H9 (cell line): Measurements from ENCODE around the gene BRICD5. TPM values are rescaled to one million over a fixed set of nuclear protein-coding genes. Genes with fewer than 3 reads are reported as not detected.

Source experiments
- DNase-seq: peaks from one replicate; pipeline ENCODE4 v3.0.0-alpha.2; 2017
- H2AFZ ChIP-seq: one replicate; pipeline ENCODE4 v1.6.1; 2013; ENCODE audit warnings: mild to moderate bottlenecking, low read length, control low read depth, moderate library complexity
- H2AK5ac ChIP-seq: 2 replicates; pipeline ENCODE4 v1.6.1; 2013; ENCODE audit warnings: low read length, control low read depth, mixed read lengths; ENCODE audit not compliant: insufficient read length
- H2BK120ac ChIP-seq: one replicate; pipeline ENCODE4 v1.6.1; 2013; ENCODE audit warnings: low read depth, mild to moderate bottlenecking, low read length, control low read depth, inconsistent platforms; ENCODE audit not compliant: poor library complexity, severe bottlenecking
- H2BK12ac ChIP-seq: 2 replicates; pipeline ENCODE4 v1.6.1; 2013; ENCODE audit warnings: low read length, control low read depth, mixed read lengths, low read depth; ENCODE audit not compliant: insufficient read length
- H2BK15ac ChIP-seq: 2 replicates; pipeline ENCODE4 v1.6.1; 2013; ENCODE audit warnings: low read depth, low read length, control low read depth
- H2BK20ac ChIP-seq: one replicate; pipeline ENCODE4 v1.6.1; 2013; ENCODE audit warnings: low read depth, mild to moderate bottlenecking, low read length, control low read depth, inconsistent platforms; ENCODE audit not compliant: poor library complexity, severe bottlenecking
- H2BK5ac ChIP-seq: 2 replicates; pipeline ENCODE4 v1.6.1; 2013; ENCODE audit warnings: low read length, control low read depth, mixed read lengths; ENCODE audit not compliant: insufficient read length
- H3K14ac ChIP-seq: 2 replicates; pipeline ENCODE4 v1.6.1; 2013; ENCODE audit warnings: low read length, control low read depth; ENCODE audit not compliant: insufficient read depth
- H3K18ac ChIP-seq: 2 replicates; pipeline ENCODE4 v1.6.1; 2013; ENCODE audit warnings: low read depth, mild to moderate bottlenecking, mixed read lengths, low read length, control low read depth; ENCODE audit not compliant: insufficient read length
- H3K23ac ChIP-seq: 2 replicates; pipeline ENCODE4 v1.6.1; 2013; ENCODE audit warnings: low read length, control low read depth, mixed read lengths, low read depth; ENCODE audit not compliant: insufficient read length
- H3K23me2 ChIP-seq: 2 replicates; pipeline ENCODE4 v1.6.1; 2013; ENCODE audit warnings: low read depth, mild to moderate bottlenecking, mixed read lengths, low read length, control low read depth; ENCODE audit not compliant: insufficient read length, poor library complexity, severe bottlenecking
- H3K27ac ChIP-seq: 2 replicates; pipeline ENCODE4 v1.5.1; 2013; ENCODE audit warnings: low read length, control low read depth, mixed read lengths, low read depth; ENCODE audit not compliant: insufficient read length
- H3K27me3 ChIP-seq: 2 replicates; pipeline ENCODE4 v1.6.1; 2013; ENCODE audit warnings: low read length, control low read depth, inconsistent platforms; ENCODE audit not compliant: insufficient read depth
- H3K4ac ChIP-seq: 2 replicates; pipeline ENCODE4 v1.6.1; 2013; ENCODE audit warnings: low read depth, mild to moderate bottlenecking, control low read depth, inconsistent platforms, low read length, moderate library complexity
- H3K4me1 ChIP-seq: 2 replicates; pipeline ENCODE4 v1.6.1; 2013; ENCODE audit warnings: low read length, control low read depth, inconsistent platforms; ENCODE audit not compliant: insufficient read depth
- H3K4me2 ChIP-seq: 2 replicates; pipeline ENCODE4 v1.6.1; 2013; ENCODE audit warnings: low read length, control low read depth, mixed read lengths; ENCODE audit not compliant: insufficient read length, insufficient read depth
- H3K56ac ChIP-seq: 2 replicates; pipeline ENCODE4 v1.6.1; 2013; ENCODE audit warnings: low read depth, mild to moderate bottlenecking, mixed read lengths, low read length, control low read depth; ENCODE audit not compliant: insufficient read length
- H3K79me1 ChIP-seq: 2 replicates; pipeline ENCODE4 v1.6.1; 2013; ENCODE audit warnings: low read depth, mild to moderate bottlenecking, moderate library complexity, low read length, control low read depth, inconsistent platforms; ENCODE audit not compliant: insufficient read depth, poor library complexity, severe bottlenecking
- H3K79me2 ChIP-seq: 2 replicates; pipeline ENCODE4 v1.6.1; 2013; ENCODE audit warnings: low read length, control low read depth, inconsistent platforms; ENCODE audit not compliant: insufficient read depth
- H3K9ac ChIP-seq: 2 replicates; pipeline ENCODE4 v1.6.1; 2013; ENCODE audit warnings: low read length, control low read depth, mixed read lengths; ENCODE audit not compliant: insufficient read length; ENCODE audit errors: extremely low read depth
- H3K9me3 ChIP-seq: one replicate; pipeline ENCODE4 v1.6.1; 2013; ENCODE audit warnings: low read depth, low read length, inconsistent platforms; ENCODE audit not compliant: control insufficient read depth
- H3T11ph ChIP-seq: one replicate; pipeline ENCODE4 v1.6.1; 2013; ENCODE audit warnings: mild to moderate bottlenecking, low read length, control low read depth, inconsistent platforms
- H4K20me1 ChIP-seq: one replicate; pipeline ENCODE4 v1.6.1; 2013; ENCODE audit not compliant: control insufficient read depth, insufficient read length, insufficient read depth
- H4K5ac ChIP-seq: 2 replicates; pipeline ENCODE4 v1.6.1; 2013; ENCODE audit warnings: low read depth, mild to moderate bottlenecking, mixed read lengths, low read length, control low read depth; ENCODE audit not compliant: insufficient read length
- H4K8ac ChIP-seq: replicated peaks from 2 replicates; pipeline ENCODE4 v1.6.1; 2013; ENCODE audit warnings: low read length, control low read depth, mixed read lengths, low read depth; ENCODE audit not compliant: insufficient read length
- H4K91ac ChIP-seq: 2 replicates; pipeline ENCODE4 v1.6.1; 2013; ENCODE audit warnings: low read depth, mild to moderate bottlenecking, moderate library complexity, mixed read lengths, low read length, control low read depth; ENCODE audit not compliant: insufficient read length
- H3K27ac Mint-ChIP-seq, 3 experiments: 2 replicates in 2 of 3; 3 replicates in 1 of 3; pipeline ENCODE4 v1.8.0; 2020 to 2021; ENCODE audit warnings: mixed read lengths in 3 of 3, mild to moderate bottlenecking in 1 of 3, moderate library complexity in 1 of 3
- H3K27me3 Mint-ChIP-seq: 2 replicates; pipeline ENCODE4 v1.8.0; 2021; ENCODE audit warnings: low read depth, mild to moderate bottlenecking, moderate library complexity, mixed read lengths
- H3K36me3 Mint-ChIP-seq, 3 experiments: 2 replicates in 2 of 3; 3 replicates in 1 of 3; pipeline ENCODE4 v1.8.0; 2020 to 2021; ENCODE audit warnings: low read depth in 3 of 3, mixed read lengths in 3 of 3; ENCODE audit not compliant: insufficient read depth in 1 of 3
- H3K4me1 Mint-ChIP-seq, 2 experiments: 2 replicates each; pipeline ENCODE4 v1.8.0; 2020; ENCODE audit warnings: mixed read lengths in 2 of 2
- H3K4me3 Mint-ChIP-seq, 2 experiments: 2 replicates in 1 of 2; 3 replicates in 1 of 2; pipeline ENCODE4 v1.8.0; 2020 to 2021; ENCODE audit warnings: mild to moderate bottlenecking in 2 of 2, mixed read lengths in 2 of 2, moderate library complexity in 1 of 2
- H3K9me3 Mint-ChIP-seq, 2 experiments: 2 replicates in 1 of 2; 3 replicates in 1 of 2; pipeline ENCODE4 v1.8.0; 2020; ENCODE audit warnings: mild to moderate bottlenecking in 2 of 2, mixed read lengths in 2 of 2, moderate library complexity in 1 of 2
- WGBS: extraction: QIAGEN DNeasy Blood & Tissue Kit; methylation state at CpG from one replicate; pipeline ENCODE4 v1.1.7; 2013; ENCODE audit warnings: missing lambda C conversion rate, low lambda C conversion rate, mixed read lengths; ENCODE audit not compliant: insufficient read length; ENCODE audit errors: extremely low coverage; 5-methylcytosine and 5-hydroxymethylcytosine counted together
- total RNA-seq: library from RNA; stranded (reverse); gene quantifications from 2 replicates; pipeline ENCODE4 v1.2.1, GENCODE V29; 2021
- TF ChIP-seq, protein P1 (sequence below): fragments of 200-600 bp; sonication (generic); conservative IDR thresholded peaks from 3 replicates; pipeline ENCODE4 v1.8.0; 2021; ENCODE audit warnings: antibody characterized with exemption, mild to moderate bottlenecking

The BRICD5 gene
- total RNA-seq, 1 experiment from 2014 or later: 11.9 TPM

DNA sequence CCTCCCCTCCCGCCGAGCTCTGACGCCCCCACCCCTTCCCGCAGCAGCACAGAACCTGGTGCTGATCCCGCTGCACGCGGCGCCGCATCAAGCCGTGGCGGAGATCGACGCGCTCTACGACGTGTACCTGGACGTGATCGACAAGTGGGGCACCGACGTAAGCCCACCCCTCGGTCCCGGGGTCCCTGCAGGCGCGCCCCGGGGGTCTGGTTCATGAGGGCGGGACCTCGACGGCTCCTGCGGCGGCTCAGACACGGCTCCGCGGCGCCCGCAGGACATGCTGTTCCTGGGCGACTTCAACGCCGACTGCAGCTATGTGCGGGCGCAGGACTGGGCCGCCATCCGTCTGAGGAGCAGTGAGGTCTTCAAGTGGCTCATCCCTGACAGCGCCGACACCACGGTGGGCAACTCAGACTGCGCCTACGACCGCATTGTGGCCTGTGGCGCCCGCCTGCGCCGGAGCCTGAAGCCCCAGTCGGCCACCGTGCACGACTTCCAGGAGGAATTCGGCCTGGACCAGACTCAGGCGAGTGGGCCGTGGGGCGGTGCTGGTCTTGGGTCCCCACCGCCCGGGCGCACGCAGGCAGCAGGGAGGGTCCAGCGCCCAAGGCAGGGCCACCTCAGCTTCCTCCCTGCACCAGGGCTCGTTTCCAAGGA is 27.0 kb upstream of the BRICD5 start:
- Histone ChIP-seq H4K91ac (no peak overlapping the region), H3T11ph (no peak overlapping the region), H3K4me2 (peak overlapping the region; percentile 67), H3K27ac (no peak overlapping the region), H2BK15ac (no peak overlapping the region), H2BK20ac (no peak overlapping the region), H4K8ac (no peak overlapping the region), H3K27me3 (peaks cover 2% of the 10 kb centered on the region; the same call in 1 of the 2 replicates), H4K20me1 (no peaks in the 10 kb centered on the region), H4K5ac (no peak overlapping the region), H2BK5ac (no peak overlapping the region), H3K23me2 (peaks cover 13% of the 10 kb centered on the region), H3K9me3 (no peaks in the 10 kb centered on the region), H3K23ac (no peak overlapping the region), H3K14ac (no peak overlapping the region), H3K79me2 (no peaks in the 10 kb centered on the region), H3K9ac (no peak overlapping the region), H3K4ac (no peak overlapping the region), H2AK5ac (no peak overlapping the region), H2BK12ac (no peak overlapping the region), H2AFZ (no peak overlapping the region), H3K4me1 (no peaks in the 10 kb centered on the region), H3K56ac (no peak overlapping the region), H3K79me1 (no peaks in the 10 kb centered on the region), H2BK120ac (no peak overlapping the region), H3K18ac (no peak overlapping the region)
- DNase-seq: peak; percentile 68
- no peak overlapping the region for H3K27ac Mint-ChIP-seq
- H3K36me3 Mint-ChIP-seq: peaks cover 4 to 33% (median 11%) of the 10 kb centered on the region in 3 experiments; a peak in 5 of 7 replicates
- WGBS: no CpG with 5 or more reads among the region's 65 CpGs
- H3K4me3 Mint-ChIP-seq: peak overlapping the region; percentile 42 to 59; a peak in 4 of 5 replicates
- H3K27me3 Mint-ChIP-seq: peaks cover 16% of the 10 kb centered on the region
- H3K9me3 Mint-ChIP-seq: no peaks in the 10 kb centered on the region; a peak in 1 of 5 replicates
- TF ChIP-seq, protein P1, sequence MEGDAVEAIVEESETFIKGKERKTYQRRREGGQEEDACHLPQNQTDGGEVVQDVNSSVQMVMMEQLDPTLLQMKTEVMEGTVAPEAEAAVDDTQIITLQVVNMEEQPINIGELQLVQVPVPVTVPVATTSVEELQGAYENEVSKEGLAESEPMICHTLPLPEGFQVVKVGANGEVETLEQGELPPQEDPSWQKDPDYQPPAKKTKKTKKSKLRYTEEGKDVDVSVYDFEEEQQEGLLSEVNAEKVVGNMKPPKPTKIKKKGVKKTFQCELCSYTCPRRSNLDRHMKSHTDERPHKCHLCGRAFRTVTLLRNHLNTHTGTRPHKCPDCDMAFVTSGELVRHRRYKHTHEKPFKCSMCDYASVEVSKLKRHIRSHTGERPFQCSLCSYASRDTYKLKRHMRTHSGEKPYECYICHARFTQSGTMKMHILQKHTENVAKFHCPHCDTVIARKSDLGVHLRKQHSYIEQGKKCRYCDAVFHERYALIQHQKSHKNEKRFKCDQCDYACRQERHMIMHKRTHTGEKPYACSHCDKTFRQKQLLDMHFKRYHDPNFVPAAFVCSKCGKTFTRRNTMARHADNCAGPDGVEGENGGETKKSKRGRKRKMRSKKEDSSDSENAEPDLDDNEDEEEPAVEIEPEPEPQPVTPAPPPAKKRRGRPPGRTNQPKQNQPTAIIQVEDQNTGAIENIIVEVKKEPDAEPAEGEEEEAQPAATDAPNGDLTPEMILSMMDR: no peak
- peaks cover 0 to 3% of the 10 kb centered on the region in 2 experiments; a peak in 1 of 4 replicates for H3K4me1 Mint-ChIP-seq
